SK-N-SH treated with all-trans-retinoic acid at 6 μM for 48 hours (cell line): ENCODE data around the gene SPACA5.
"Not testable (repeated sequence)": the region's sequence is repeated elsewhere in the genome, so short reads cannot be mapped to it uniquely, and the experiment has no call there.

Experiments
- ARNTL ChIP-seq: fragments of 450-650 bp; formaldehyde crosslinking; IDR thresholded peaks from 2 replicates; pipeline ENCODE4 v1.5.0; 2020; ENCODE audit warnings: low read depth, mild to moderate bottlenecking, moderate library complexity, borderline replicate concordance
- BACH2 ChIP-seq: fragments of 250-450 bp; sonication (Bioruptor Pico); IDR thresholded peaks from 2 replicates; pipeline ENCODE4 v1.9.0; 2021; ENCODE audit warnings: mild to moderate bottlenecking, borderline replicate concordance
- CREB5 ChIP-seq: fragments of 250-450 bp; sonication (Bioruptor Pico); IDR thresholded peaks from 2 replicates; pipeline ENCODE4 v1.5.1; 2020; ENCODE audit warnings: low read depth, mild to moderate bottlenecking, moderate library complexity
- CSDC2 ChIP-seq: fragments of 250-450 bp; sonication (Bioruptor Pico); IDR thresholded peaks from 2 replicates; pipeline ENCODE4 v1.5.0; 2020; ENCODE audit warnings: mild to moderate bottlenecking, moderate library complexity
- GLIS3 ChIP-seq: fragments of 250-450 bp; sonication (Bioruptor Pico); IDR thresholded peaks from 2 replicates; pipeline ENCODE4 v1.5.0; 2020; ENCODE audit warnings: mild to moderate bottlenecking, moderate library complexity
- RARB ChIP-seq: fragments of 250-450 bp; sonication (Bioruptor Pico); IDR thresholded peaks from 2 replicates; pipeline ENCODE4 v1.8.0; 2021; ENCODE audit warnings: mild to moderate bottlenecking, moderate library complexity
- SNAI2 ChIP-seq: fragments of 250-450 bp; sonication (Bioruptor Pico); IDR thresholded peaks from 2 replicates; pipeline ENCODE4 v1.5.0; 2020; ENCODE audit warnings: mild to moderate bottlenecking, moderate library complexity
- TCF4 ChIP-seq: fragments of 250-450 bp; sonication (Bioruptor Pico); IDR thresholded peaks from 2 replicates; pipeline ENCODE4 v1.8.0; 2021; ENCODE audit warnings: mild to moderate bottlenecking, moderate library complexity, borderline replicate concordance
- TOX ChIP-seq: fragments of 250-450 bp; sonication (Bioruptor Pico); IDR thresholded peaks from 2 replicates; pipeline ENCODE4 v1.8.0; 2021; ENCODE audit warnings: mild to moderate bottlenecking, moderate library complexity, borderline replicate concordance
- TSHZ2 ChIP-seq: fragments of 250-450 bp; sonication (Bioruptor Pico); IDR thresholded peaks from 2 replicates; pipeline ENCODE4 v1.5.0; 2020; ENCODE audit warnings: mild to moderate bottlenecking, moderate library complexity
- ZFP30 ChIP-seq: fragments of 450-650 bp; formaldehyde crosslinking; IDR thresholded peaks from 2 replicates; pipeline ENCODE4 v1.5.0; 2022; ENCODE audit warnings: mild to moderate bottlenecking, moderate library complexity
- ZNF565 ChIP-seq: fragments of 450-650 bp; formaldehyde crosslinking; conservative IDR thresholded peaks from 2 replicates; pipeline ENCODE4 v1.5.0; 2020; ENCODE audit warnings: low read depth, mild to moderate bottlenecking, moderate library complexity
- ZNF70 ChIP-seq: fragments of 450-650 bp; formaldehyde crosslinking; IDR thresholded peaks from 2 replicates; pipeline ENCODE4 v1.5.0; 2020; ENCODE audit warnings: mild to moderate bottlenecking, moderate library complexity
- TF ChIP-seq, protein P1 (sequence below): fragments of 250-450 bp; sonication (Bioruptor Pico); IDR thresholded peaks from 2 replicates; pipeline ENCODE4 v1.8.0; 2021; ENCODE audit warnings: low read depth, mild to moderate bottlenecking, moderate library complexity, borderline replicate concordance

- not testable (repeated sequence) for TF ChIP-seq SNAI2 (CRISPR knock-in tag); TSHZ2; RARB; ZNF70 (CRISPR knock-in tag); CREB5 (CRISPR knock-in tag); TCF4 (CRISPR knock-in tag); ZNF565 (CRISPR knock-in tag); ARNTL (CRISPR knock-in tag); ZFP30 (CRISPR knock-in tag); CSDC2 (CRISPR knock-in tag); GLIS3; TOX; BACH2 (CRISPR knock-in tag)
- TF ChIP-seq, protein P1, sequence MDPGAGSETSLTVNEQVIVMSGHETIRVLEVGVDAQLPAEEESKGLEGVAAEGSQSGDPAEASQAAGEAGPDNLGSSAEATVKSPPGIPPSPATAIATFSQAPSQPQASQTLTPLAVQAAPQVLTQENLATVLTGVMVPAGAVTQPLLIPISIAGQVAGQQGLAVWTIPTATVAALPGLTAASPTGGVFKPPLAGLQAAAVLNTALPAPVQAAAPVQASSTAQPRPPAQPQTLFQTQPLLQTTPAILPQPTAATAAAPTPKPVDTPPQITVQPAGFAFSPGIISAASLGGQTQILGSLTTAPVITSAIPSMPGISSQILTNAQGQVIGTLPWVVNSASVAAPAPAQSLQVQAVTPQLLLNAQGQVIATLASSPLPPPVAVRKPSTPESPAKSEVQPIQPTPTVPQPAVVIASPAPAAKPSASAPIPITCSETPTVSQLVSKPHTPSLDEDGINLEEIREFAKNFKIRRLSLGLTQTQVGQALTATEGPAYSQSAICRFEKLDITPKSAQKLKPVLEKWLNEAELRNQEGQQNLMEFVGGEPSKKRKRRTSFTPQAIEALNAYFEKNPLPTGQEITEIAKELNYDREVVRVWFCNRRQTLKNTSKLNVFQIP (CRISPR knock-in tag), result not testable (repeated sequence)
Measured at GRCh38 chrX:47958206-47958605, 48.6 kb upstream of the SPACA5 start.
